ENCODE measurements around the gene EPHX1.
"Not testable (repeated sequence)": the region's sequence is repeated elsewhere in the genome, so short reads cannot be mapped to it uniquely, and the experiment has no call there.

EPHX1 gene

GRCh38 chr1:225815526-225816178, 5.7 kb downstream of the EPHX1 start:
- DNase-seq (ENCODE audit: low read depth in 2 of 2): no peak

GRCh38 chr1:225816643-225817538, 7.0 kb downstream of the EPHX1 start:
- DNase-seq (ENCODE audit: low read depth in 2 of 2): no peak

- no peak for DNase-seq (ENCODE audit: low read depth in 2 of 2)
Observed at GRCh38 chr1:225817611-225818061, 7.7 kb downstream of the EPHX1 start.

- DNase-seq (ENCODE audit: low read depth in 2 of 2): no peak
Observed at GRCh38 chr1:225818229-225818628, 8.3 kb downstream of the EPHX1 start.

GRCh38 chr1:225819346-225820192, 9.6 kb downstream of the EPHX1 start:
- DNase-seq (ENCODE audit: low read depth in 2 of 2): no peak

- DNase-seq (ENCODE audit: low read depth in 2 of 2): no peak
Observed at GRCh38 chr1:225820522-225821120, 10.7 kb downstream of the EPHX1 start.

- DNase-seq (ENCODE audit: low read depth in 2 of 2): no peak
Observed at GRCh38 chr1:225822655-225823403, 12.9 kb downstream of the EPHX1 start.

GRCh38 chr1:225823811-225824261, 13.9 kb downstream of the EPHX1 start:
- no peak for DNase-seq (ENCODE audit: low read depth in 2 of 2)

GRCh38 chr1:225824533-225824941, 14.6 kb downstream of the EPHX1 start:
- no peak for DNase-seq (ENCODE audit: low read depth in 2 of 2)

GRCh38 chr1:225825078-225825477, 15.2 kb downstream of the EPHX1 start:
- DNase-seq (ENCODE audit: low read depth in 2 of 2): no peak

- DNase-seq (ENCODE audit: low read depth in 2 of 2): no peak
Observed at GRCh38 chr1:225825607-225826007, 15.7 kb downstream of the EPHX1 start.

- DNase-seq (ENCODE audit: low read depth in 2 of 2): no peak
Observed at GRCh38 chr1:225827076-225827475, 17.2 kb downstream of the EPHX1 start.

- DNase-seq (ENCODE audit: low read depth in 2 of 2): no peak
Observed at GRCh38 chr1:225828706-225829345, 18.9 kb downstream of the EPHX1 start.

- no peak for DNase-seq (ENCODE audit: low read depth in 2 of 2)
Observed at GRCh38 chr1:225830841-225831240, 20.9 kb downstream of the EPHX1 start.

GRCh38 chr1:225834417-225835329, 24.7 kb downstream of the EPHX1 start:
- DNase-seq (ENCODE audit: low read depth in 2 of 2): no peak

- DNase-seq (ENCODE audit: low read depth in 2 of 2): no peak
Observed at GRCh38 chr1:225835856-225836255, 25.9 kb downstream of the EPHX1 start.

GRCh38 chr1:225836296-225836695, 26.4 kb downstream of the EPHX1 start:
- not testable (repeated sequence) for DNase-seq (ENCODE audit: low read depth in 2 of 2)

- DNase-seq (ENCODE audit: low read depth in 2 of 2): no peak
Observed at GRCh38 chr1:225838793-225839192, 28.9 kb downstream of the EPHX1 start.

GRCh38 chr1:225840223-225840610, 30.3 kb downstream of the EPHX1 start:
- no peak for DNase-seq (ENCODE audit: low read depth in 2 of 2)

Measured in stimulated activated CD8-positive, alpha-beta memory T cell treated with anti-CD3 and anti-CD28 coated beads, Interleukin-2, amount 100 ng/mL, for 48 hours (primary cell).